Fibroblast of the aortic adventitia (primary cell): ENCODE measurements around the gene HEG1. TPM values are rescaled to one million over a fixed set of nuclear protein-coding genes. Genes with fewer than 3 reads are reported as not detected.

ENCODE experiments used
- DNase-seq: peaks from one replicate; pipeline ENCODE4 v3.0.0-alpha.2; 2010; ENCODE audit warnings: low read depth
- H3K4me3 ChIP-seq: 2 replicates; pipeline ENCODE4 v1.5.1; 2011; ENCODE audit warnings: low read depth, mild to moderate bottlenecking, control low read depth, low read length, moderate library complexity
- total RNA-seq: library from RNA; depleted of rRNA; stranded (reverse); fragments of >200 nt; gene quantifications from 2 replicates; pipeline ENCODE4 v1.2.3, GENCODE V29; 2012; ENCODE audit warnings: low replicate concordance
- TF ChIP-seq, protein P1 (sequence below): IDR thresholded peaks from 2 replicates; pipeline ENCODE4 v1.5.1; 2011; ENCODE audit warnings: mild to moderate bottlenecking, low read length, control low read depth, inconsistent platforms; ENCODE audit not compliant: insufficient read depth

HEG1 gene
- total RNA-seq, 1 donor: 198 TPM

DNA sequence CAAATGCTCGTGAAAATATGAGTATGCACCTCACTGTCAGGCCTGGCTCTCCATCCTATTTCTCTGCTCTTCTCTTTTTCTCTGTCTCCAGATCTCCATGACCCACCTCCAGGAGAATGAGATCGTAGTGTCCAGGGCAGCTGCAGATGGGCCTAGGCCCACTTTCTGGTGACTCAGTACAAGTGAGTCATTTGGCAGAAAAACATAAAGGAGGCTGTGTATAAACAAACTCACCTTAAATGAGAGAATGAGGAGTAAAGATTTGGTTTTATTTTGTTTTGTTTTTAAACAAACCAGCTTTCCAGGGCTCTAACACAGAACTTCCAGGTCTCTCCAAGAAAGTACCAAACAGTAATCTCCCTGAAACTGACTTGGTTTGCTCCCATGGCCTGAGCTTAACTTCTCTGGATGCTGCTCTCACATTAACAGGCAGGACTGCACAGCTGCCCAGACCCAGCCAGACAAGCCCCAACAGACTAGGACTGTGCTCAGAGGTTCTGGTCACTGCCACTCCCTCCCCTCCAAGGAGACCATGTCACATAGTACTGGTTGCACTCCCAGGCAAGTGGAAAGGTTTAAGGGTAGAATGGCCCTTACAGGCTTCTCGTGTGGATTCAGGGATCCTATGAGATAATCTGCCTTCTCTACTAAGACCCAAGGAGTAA is 1.5 kb upstream of the HEG1 start:
- peak; percentile 83 for DNase-seq
- H3K4me3 ChIP-seq: no peak overlapping the region
- TF ChIP-seq, protein P1, sequence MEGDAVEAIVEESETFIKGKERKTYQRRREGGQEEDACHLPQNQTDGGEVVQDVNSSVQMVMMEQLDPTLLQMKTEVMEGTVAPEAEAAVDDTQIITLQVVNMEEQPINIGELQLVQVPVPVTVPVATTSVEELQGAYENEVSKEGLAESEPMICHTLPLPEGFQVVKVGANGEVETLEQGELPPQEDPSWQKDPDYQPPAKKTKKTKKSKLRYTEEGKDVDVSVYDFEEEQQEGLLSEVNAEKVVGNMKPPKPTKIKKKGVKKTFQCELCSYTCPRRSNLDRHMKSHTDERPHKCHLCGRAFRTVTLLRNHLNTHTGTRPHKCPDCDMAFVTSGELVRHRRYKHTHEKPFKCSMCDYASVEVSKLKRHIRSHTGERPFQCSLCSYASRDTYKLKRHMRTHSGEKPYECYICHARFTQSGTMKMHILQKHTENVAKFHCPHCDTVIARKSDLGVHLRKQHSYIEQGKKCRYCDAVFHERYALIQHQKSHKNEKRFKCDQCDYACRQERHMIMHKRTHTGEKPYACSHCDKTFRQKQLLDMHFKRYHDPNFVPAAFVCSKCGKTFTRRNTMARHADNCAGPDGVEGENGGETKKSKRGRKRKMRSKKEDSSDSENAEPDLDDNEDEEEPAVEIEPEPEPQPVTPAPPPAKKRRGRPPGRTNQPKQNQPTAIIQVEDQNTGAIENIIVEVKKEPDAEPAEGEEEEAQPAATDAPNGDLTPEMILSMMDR: no peak

DNA sequence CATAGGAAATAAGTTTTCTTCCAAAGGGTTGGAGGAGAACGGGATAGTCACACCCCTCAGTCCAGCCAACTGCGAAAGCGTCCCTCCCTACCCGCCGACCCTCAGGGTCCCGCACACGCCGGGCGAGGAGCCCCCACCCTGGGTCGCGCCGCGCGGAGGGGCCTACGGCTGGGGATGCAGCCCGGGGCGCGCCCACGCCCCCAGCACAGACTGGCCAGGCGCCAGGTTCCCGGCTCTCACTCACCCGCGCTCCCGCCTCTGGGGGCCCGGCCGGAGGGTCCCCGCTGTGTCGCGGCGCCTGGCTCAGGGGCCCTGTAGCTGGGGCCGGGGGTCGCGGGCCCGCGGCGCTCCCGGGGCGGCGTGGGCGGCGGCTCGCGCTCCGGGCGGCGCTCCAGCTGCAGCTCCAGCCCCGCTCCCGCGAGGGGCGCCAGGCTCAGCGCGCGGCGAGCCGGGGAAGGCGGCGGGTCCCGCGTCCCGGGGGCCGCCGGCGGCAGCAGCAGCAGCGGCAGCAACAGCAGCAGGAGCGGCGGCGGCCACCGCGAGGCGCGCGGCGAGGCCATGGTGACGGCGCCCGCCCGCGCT is 375 bp downstream of the HEG1 start:
- peak overlapping the region; percentile 96 for H3K4me3 ChIP-seq
- no peak for DNase-seq
- TF ChIP-seq, protein P1: no peak

DNA sequence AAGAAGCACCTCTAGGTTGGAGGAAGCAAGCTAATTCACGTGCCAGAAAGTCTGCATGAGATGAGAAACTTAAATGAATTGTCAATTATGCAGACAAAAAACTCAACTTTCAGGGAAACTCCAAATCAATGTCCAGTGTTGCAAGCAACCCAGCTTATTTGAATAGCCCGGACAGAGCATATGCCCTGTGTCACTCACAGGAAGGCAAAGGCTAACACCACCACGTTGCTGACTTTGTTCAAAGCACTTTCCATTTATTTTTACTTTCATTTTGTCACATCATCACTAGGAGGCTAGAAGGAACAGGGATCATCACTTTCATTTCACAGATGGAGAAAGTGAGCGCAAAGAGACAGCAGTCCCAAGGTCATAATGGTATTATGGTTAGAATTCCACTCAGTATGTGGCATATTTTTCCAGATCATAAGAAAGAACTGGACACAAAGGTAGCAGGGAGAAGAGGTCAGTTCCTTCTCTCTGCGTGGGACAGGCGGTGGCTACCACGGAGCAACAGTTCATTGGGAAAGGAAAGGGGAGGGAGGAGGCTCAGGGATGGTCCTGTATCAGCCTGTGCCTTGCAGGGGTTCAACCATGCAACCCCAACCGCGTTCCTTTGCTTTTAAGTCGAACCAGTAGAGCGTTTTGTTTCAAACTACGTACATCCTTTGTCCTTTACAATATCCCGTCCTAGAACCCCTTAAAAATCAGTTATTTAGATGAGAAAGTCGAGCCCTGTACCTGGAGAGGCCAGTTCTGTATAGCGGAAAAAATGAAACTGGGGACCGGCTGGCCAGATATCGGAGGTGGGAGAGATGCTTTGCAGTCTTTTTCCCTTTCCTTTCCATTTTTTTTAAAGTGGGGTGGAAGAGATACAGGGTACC is 1.1 kb downstream of the HEG1 start:
- TF ChIP-seq, protein P1: peak; percentile 12
- DNase-seq: peak; percentile 72
- H3K4me3 ChIP-seq: peak overlapping the region; percentile 96

DNA sequence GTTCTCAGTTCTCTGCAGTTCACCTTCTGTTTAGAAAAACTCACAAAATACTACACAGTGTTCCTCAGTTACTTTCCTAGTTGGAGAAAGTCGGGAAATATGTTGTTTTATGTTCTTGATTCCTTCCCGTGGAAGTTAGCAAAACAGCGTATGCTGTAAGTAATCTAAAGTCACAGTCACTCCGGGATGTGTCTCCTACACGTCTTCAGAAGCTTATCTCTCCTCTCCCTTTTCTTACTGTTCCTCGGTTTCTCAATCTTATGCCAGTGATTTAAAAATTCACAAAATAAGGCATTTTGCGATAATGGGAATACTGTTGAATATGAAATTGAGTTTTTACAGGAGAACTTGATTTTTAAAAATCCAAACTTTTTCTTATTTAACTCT is 1.7 kb downstream of the HEG1 start:
- H3K4me3 ChIP-seq: peak overlapping the region; percentile 96
- TF ChIP-seq, protein P1: no peak
- DNase-seq: peak; percentile 52

DNA sequence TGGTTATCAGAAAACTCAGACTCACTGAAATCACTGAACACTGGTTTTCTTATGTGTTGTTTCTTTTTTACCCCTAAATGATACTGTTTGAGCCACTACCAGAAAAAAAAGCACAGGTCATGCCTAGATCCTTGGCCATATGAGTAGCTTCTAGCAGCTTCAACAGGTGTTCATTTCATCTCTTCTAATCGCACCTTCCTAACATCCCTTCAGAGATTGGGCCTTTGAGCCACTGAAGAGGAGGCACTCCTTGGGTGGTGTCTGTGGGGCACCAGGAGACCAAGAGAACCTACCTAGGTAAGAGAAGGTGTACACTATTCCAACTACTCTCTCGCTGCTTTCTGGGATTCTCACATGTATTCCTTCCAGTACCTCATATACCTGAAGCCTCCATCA is 2.5 kb downstream of the HEG1 start:
- TF ChIP-seq, protein P1: no peak
- peak overlapping the region; percentile 96 for H3K4me3 ChIP-seq
- DNase-seq: no peak

DNA sequence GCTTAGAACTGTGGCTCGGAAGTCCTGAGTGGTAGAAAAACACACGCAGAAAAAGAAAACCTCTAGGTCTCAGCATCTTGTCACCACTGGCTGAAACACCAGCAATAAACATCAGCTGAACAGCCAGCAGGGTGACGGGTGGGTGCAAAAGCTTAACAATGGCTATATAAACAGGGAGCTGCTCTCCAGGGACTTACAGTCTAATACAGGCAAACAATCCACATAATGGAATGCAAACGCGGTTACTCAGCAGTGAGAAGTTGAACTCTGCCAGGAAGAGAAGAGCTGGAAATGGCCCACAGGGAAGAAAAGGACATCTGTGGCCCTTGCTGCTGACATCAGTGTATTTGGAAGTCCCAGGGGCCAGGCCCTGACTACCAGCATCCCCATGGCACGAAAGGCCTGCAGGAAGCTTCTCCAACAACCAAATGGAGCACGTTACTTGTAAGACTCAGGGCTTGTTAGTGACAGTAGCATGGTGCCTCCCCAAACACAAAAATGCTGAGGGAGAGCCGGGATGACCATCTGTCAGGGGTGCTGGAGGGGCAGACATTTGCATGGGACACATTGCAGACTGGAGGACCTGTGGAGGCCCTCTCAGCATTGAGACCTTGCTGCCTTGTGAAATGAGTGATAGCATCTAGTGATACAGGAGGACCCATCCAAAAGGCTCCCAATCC is 3.0 kb downstream of the HEG1 start:
- H3K4me3 ChIP-seq: peak overlapping the region; percentile 96
- TF ChIP-seq, protein P1: no peak
- peak; percentile 90 for DNase-seq
